Smooth muscle cell (in vitro differentiated cells): ENCODE results near the gene TAF3. TPM values are rescaled to one million over a fixed set of nuclear protein-coding genes. Genes with fewer than 3 reads are reported as not detected.

Experiments used
- DNase-seq: peaks from one replicate; lab custom pipeline; 2025; ENCODE audit not compliant: unreplicated experiment; lab: John Stamatoyannopoulos, UW
- H2AFZ ChIP-seq: fragments of 200-600 bp; sonication (generic); 2 replicates; pipeline ENCODE4 v1.6.0; 2016; ENCODE audit warnings: antibody characterized with exemption, low read depth, mild to moderate bottlenecking
- H3F3A ChIP-seq: fragments of 200-600 bp; sonication (generic); 2 replicates; pipeline ENCODE4 v1.6.0; 2017; ENCODE audit warnings: antibody characterized with exemption, low read depth
- H3K27ac ChIP-seq: fragments of 200-600 bp; sonication (generic); 2 replicates; pipeline ENCODE4 v1.5.1; 2016; ENCODE audit warnings: low read depth, mild to moderate bottlenecking
- H3K27me3 ChIP-seq: fragments of 200-600 bp; sonication (generic); 2 replicates; pipeline ENCODE4 v1.6.1; 2016; ENCODE audit warnings: low read depth, mild to moderate bottlenecking
- H3K36me3 ChIP-seq: fragments of 200-600 bp; sonication (generic); 2 replicates; pipeline ENCODE4 v1.5.1; 2016; ENCODE audit warnings: low read depth
- H3K4me1 ChIP-seq: fragments of 200-600 bp; sonication (generic); 2 replicates; pipeline ENCODE4 v1.5.1; 2016; ENCODE audit warnings: low read depth
- H3K4me2 ChIP-seq: fragments of 200-600 bp; sonication (generic); 2 replicates; pipeline ENCODE4 v1.6.0; 2016; ENCODE audit warnings: mild to moderate bottlenecking
- H3K4me3 ChIP-seq: fragments of 200-600 bp; sonication (generic); 2 replicates; pipeline ENCODE4 v1.5.1; 2016; ENCODE audit warnings: mild to moderate bottlenecking
- H3K79me2 ChIP-seq: fragments of 200-600 bp; sonication (generic); 2 replicates; pipeline ENCODE4 v1.6.0; 2016; ENCODE audit warnings: low read depth, mild to moderate bottlenecking
- H3K9ac ChIP-seq: fragments of 200-600 bp; sonication (generic); 2 replicates; pipeline ENCODE4 v1.6.0; 2016; ENCODE audit warnings: low read depth
- H3K9me3 ChIP-seq: fragments of 200-600 bp; sonication (generic); replicated peaks from 2 replicates; pipeline ENCODE4 v1.5.1; 2016; ENCODE audit warnings: low read depth
- H4K20me1 ChIP-seq: fragments of 200-600 bp; sonication (generic); 2 replicates; pipeline ENCODE4 v1.6.0; 2016; ENCODE audit warnings: low read depth
- CTCF ChIP-seq: fragments of 200-600 bp; sonication (generic); IDR thresholded peaks from 2 replicates; pipeline ENCODE4 v1.5.1; 2017; ENCODE audit warnings: borderline replicate concordance, mild to moderate bottlenecking, antibody characterized with exemption; ENCODE audit not compliant: insufficient read depth, poor library complexity, severe bottlenecking
- WGBS: methylation state at CpG from one replicate; pipeline ENCODE4 v1.1.7; 2016; ENCODE audit warnings: low lambda C conversion rate; 5-methylcytosine and 5-hydroxymethylcytosine counted together
- polyA plus RNA-seq: library from polyadenylated mRNA; unstranded; fragments of >200 nt; fragmentation: Nextera tagmentation; extraction: Ambion mirVana; gene quantifications from 2 replicates; pipeline ENCODE4 v1.2.1, GENCODE V29; 2016
- total RNA-seq: library from RNA; depleted of rRNA; stranded (reverse); fragments of >200 nt; gene quantifications from 2 replicates; pipeline ENCODE4 v1.2.3, GENCODE V29; 2014

TAF3 gene
- total and polyA plus RNA-seq, 2 experiments from 2014 or later: 3.7 to 7.0 TPM

DNA sequence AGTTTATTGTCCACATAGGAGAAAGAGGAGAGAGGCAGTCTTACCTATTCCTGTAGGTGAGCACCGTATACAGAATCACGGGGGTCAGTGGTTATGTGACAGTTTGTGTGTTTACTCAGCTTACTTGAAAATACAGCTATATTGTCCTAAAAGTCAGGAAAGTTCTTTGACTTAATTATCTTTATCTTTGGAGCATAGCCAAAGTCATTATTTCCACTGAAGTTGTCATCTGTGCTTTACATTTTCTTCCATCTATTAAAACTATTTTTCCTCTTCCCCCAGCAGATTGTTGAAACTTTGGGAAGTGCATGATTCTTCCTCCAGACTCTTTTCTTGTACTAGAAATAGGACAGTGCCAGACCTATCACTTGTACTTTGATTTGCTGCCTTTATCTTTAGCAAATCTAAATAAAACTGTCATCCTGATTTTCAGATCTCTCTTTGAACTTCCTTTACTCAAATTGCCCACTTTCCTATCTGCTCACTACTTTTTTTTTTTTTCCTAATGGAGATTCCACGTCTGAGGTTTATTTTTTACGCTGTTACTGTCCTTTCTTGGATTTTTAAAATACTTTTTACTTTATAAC is 58.3 kb downstream of the TAF3 start:
- no peaks in the 10 kb centered on the region for H3K27me3 ChIP-seq
- H3K79me2 ChIP-seq: peaks cover 8% of the 10 kb centered on the region
- TF ChIP-seq CTCF: no peak
- 38% methylated on average over 4 of the region's 4 CpGs for WGBS
- no peaks in the 10 kb centered on the region for H3K36me3 ChIP-seq
- DNase-seq: no peak
- no peaks in the 10 kb centered on the region for H3F3A ChIP-seq
- H3K4me2 ChIP-seq: no peak overlapping the region
- no peaks in the 10 kb centered on the region for H3K9me3 ChIP-seq
- H3K4me3 ChIP-seq: no peak overlapping the region
- no peak overlapping the region for H3K9ac ChIP-seq
- H4K20me1 ChIP-seq: peaks cover 57% of the 10 kb centered on the region
- H3K4me1 ChIP-seq: peaks cover 4% of the 10 kb centered on the region
- H2AFZ ChIP-seq: no peak overlapping the region
- no peak overlapping the region for H3K27ac ChIP-seq

GRCh38 chr10:7881119-7881518 is 62.8 kb downstream of the TAF3 start:
- Histone ChIP-seq H3F3A (no peaks in the 10 kb centered on the region), H2AFZ (no peak overlapping the region), H3K27me3 (no peaks in the 10 kb centered on the region), H3K27ac (no peak overlapping the region), H3K4me3 (no peak overlapping the region), H3K9ac (no peak overlapping the region), H4K20me1 (peaks cover 68% of the 10 kb centered on the region), H3K4me1 (no peaks in the 10 kb centered on the region), H3K4me2 (no peak overlapping the region), H3K9me3 (no peaks in the 10 kb centered on the region), H3K79me2 (peaks cover 9% of the 10 kb centered on the region), H3K36me3 (no peaks in the 10 kb centered on the region)
- no peak for TF ChIP-seq CTCF
- WGBS: 93% methylated on average over 3 of the region's 3 CpGs
- no peak for DNase-seq

- no peak for TF ChIP-seq CTCF
- H3K27ac ChIP-seq: no peak overlapping the region
Observed at GRCh38 chr10:7886056-7886455, 67.8 kb downstream of the TAF3 start.

GRCh38 chr10:7887174-7887816 is 69.0 kb downstream of the TAF3 start:
- H3K4me3 ChIP-seq: peak overlapping the region; percentile 8
- H3F3A ChIP-seq: peaks cover 17% of the 10 kb centered on the region
- H2AFZ ChIP-seq: no peak overlapping the region
- peaks cover 28% of the 10 kb centered on the region for H3K79me2 ChIP-seq
- no peak for DNase-seq
- H3K9me3 ChIP-seq: no peaks in the 10 kb centered on the region
- H4K20me1 ChIP-seq: peaks cover 90% of the 10 kb centered on the region
- H3K4me2 ChIP-seq: peak overlapping the region; percentile 74
- no peaks in the 10 kb centered on the region for H3K36me3 ChIP-seq
- H3K27me3 ChIP-seq: no peaks in the 10 kb centered on the region
- H3K27ac ChIP-seq: no peak overlapping the region
- WGBS: 35% methylated on average over 8 of the region's 8 CpGs
- H3K9ac ChIP-seq: no peak overlapping the region
- peaks cover 3% of the 10 kb centered on the region for H3K4me1 ChIP-seq
- no peak for TF ChIP-seq CTCF

More at GRCh38 chr10:7886056-7886455, 67.8 kb downstream of the TAF3 start:
- Histone ChIP-seq H2AFZ (no peak overlapping the region), H3K4me1 (no peaks in the 10 kb centered on the region), H3K9me3 (no peaks in the 10 kb centered on the region), H3K36me3 (no peaks in the 10 kb centered on the region), H3K9ac (no peak overlapping the region), H3K27me3 (no peaks in the 10 kb centered on the region), H3F3A (peaks cover 17% of the 10 kb centered on the region), H3K4me3 (no peak overlapping the region), H4K20me1 (peaks cover 84% of the 10 kb centered on the region), H3K79me2 (peaks cover 27% of the 10 kb centered on the region), H3K4me2 (no peak overlapping the region)
- WGBS: 94% methylated on average over 2 of the region's 2 CpGs
- no peak for DNase-seq
